Measurements from ENCODE around the gene BAHCC1.

The BAHCC1 gene

DNA sequence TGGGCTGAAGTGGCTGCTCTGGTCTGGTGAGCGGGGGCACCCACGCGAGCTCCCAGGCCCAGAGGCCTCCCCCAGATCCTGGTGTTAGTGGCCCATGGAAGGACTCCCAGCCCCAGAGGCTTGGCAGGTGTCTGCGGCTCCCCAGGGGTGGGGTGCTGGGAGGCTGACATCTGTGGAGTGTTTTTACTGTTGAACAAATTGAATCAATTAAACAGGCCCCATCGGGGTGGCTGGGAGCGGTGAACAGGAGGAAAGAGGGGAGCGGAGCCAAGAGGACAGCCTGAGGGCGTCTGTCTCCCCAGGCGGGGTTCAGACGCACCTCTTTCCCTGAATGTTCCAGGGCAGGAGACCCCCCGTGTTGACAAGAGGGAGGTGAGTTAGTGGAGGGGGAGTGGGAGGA lies 87.4 kb downstream of the BAHCC1 start:
- DNase-seq, result no peak

DNA sequence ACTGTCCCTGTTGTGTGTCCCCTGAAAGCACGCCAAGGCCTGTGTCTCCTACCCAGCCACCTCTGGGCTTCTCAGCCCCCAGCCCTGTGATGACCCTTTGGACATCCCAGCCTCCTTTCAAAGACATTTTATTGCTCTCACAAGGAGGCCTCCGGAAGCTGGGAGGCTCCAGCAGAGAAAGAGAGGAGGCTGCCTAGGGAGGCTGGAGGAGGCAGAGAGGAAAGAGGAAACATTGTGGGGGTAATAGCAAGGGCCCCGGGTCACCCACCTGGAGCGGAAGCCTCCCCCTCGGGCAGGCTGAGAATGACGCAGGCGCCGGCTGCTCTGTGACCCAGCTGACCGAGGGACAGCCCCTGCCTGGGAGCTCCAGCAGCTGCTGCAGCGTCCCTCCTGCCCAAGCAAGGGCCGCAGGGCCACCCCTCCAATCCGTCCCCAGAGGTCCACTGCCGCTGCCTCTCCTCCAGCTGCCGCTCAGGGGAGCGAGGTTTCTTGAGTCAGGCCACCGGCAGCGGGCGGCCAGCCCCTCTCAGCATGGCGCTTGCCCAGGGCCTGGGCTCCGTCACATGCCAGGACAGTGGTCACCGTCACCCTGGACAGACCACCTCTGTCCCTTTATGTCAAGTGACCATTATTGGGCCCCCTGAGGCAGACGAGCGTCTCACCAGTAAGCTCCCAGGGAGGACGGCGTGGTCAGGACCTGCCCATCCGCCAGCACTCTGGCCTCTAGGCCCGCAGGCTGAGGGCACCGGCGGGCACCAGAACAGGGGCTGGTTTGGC lies 88.0 kb downstream of the BAHCC1 start:
- DNase-seq, result peak; percentile 78

DNA sequence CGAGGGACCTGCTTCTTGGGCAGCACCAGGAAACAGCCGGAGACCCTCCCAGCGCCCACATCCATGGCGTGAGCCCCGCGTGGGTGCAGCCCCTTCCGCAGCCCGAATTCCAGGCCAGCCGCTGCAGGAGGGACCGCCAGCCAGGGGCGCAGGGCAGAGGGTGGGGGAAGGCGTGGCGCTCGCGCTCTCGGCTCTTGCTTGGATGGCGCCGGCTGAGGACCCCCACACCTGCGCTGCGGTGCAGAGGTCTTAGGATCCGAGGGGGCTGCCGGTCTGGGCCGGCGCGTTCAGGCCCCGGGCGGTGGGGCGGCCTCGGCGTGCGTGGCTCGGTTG lies 88.6 kb downstream of the BAHCC1 start:
- DNase-seq, result no peak

DNA sequence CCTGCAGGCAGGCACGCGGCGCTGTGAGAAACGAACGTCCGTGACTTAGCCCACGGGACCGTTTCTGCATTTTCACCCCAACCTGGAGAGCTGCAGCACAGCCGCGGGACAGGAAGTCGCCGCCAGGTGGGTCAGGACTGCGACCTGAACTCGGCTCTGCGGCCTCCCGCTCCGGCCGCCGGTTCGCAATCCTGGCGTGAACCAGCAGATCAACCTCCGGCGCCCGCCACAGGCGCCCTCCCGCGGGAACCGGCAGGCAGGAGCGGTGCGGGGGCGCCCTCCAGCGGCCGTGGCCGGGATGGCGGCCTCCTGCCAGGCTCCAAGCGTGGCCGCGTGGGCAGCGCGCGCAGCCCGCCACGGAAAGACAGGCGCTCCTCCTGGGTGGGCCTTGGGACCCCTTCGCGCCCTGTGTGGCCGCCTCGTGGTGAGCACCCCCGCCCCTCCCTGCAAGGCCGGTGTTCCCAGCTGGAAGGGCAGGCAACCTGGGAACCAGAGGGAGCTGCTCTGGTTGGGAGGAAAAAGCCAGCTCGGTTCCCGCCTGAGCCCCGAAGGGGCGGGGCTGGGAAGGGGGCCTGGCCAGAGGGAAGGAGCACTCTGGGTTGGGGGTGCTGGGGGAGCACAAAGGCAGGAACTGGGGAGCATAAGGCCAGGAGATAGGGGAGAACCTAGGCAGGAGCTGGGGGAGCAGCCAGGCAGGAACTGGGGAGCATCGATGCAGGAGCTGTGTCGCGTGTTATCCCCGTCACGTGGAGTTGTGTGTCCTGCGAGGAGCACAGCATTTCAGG lies 89.1 kb downstream of the BAHCC1 start:
- peak; percentile 87 for DNase-seq

DNA sequence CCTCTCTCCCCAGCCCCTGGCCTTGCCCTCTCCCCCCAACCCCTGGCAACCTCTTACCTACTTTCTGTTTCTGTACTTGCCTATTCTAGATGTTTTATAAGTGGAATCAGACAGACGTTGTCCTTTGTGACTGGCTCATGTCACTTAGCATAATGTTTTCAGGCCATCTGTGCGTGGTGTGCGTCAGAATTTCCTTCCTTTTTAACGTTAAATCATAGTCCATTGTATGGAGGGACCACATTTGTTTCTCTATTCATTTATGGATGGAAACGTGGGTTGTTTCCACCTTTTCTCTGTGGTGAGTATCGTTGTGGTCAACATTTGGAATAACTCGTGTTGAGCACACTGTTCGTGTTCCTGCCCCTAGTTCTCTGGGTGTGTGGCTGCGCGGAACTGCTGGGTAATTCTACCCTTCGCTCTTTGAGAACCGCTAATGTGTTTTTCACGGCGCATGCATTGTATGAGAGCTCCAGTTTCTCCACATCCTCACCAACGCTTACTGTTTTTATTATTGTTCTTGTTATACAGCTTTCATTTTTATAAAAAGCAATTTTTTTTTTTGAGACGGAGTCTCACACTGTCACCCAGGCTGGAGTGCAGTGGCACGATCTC lies 91.0 kb downstream of the BAHCC1 start:
- DNase-seq, result no peak

DNA sequence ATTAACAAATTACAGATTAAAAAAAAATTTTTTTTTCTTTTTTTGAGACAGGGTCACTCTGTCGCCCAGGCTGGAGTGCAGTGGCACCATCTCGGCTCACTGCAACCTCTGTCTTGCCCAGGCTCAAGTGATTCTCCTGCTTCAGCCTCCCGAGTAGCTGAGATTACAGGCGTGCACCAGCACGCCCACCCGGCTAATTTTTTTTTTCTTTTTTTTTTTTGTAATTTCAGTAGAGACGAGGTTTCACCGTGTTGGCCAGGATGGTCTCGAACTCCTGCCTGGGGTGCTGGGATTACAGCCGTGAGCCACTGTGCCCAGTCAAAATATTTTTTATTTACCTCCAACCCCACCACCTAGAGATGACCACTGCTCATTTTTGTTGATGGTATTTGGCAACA lies 91.8 kb downstream of the BAHCC1 start:
- DNase-seq, result no peak

DNA sequence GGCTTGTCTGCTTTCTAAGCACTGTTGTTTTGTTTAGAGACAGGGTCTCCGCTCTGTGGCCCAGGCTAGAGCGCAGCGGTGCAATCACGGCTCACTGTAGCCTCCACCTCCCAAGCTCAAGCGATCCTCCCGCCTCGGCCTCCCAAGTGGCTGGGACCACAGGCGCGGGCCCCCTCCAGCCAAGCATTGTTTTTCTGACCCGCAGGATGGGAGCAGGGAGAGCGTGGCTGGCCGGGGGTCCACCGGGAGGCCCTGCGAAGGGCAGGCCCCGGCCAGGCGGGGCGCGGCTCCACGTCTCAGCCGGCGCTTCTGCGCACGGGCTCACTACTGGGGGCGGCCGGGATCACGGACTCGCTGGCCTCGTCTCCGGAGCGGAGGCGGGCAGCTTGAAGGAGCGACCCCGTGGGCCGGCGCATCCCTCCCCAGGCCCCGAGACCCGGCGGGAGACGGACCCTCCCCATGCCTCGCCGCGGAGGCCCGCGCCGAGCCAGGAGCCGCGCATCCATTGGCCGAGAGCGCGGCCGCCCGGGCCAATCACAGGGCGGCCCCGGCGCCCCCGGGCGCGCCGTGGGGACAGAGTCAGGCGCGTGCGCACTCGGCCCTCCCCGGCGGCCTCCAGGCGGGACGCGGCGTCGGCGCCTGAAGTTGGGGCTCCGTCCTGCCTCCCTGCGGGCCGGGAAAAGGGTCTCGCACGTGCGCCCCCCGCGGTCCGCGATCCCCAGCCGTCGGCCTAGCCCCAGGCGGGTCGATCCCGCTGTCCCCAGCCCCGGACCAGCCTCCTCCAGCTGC lies 92.4 kb downstream of the BAHCC1 start:
- DNase-seq, result peak; percentile 80

DNA sequence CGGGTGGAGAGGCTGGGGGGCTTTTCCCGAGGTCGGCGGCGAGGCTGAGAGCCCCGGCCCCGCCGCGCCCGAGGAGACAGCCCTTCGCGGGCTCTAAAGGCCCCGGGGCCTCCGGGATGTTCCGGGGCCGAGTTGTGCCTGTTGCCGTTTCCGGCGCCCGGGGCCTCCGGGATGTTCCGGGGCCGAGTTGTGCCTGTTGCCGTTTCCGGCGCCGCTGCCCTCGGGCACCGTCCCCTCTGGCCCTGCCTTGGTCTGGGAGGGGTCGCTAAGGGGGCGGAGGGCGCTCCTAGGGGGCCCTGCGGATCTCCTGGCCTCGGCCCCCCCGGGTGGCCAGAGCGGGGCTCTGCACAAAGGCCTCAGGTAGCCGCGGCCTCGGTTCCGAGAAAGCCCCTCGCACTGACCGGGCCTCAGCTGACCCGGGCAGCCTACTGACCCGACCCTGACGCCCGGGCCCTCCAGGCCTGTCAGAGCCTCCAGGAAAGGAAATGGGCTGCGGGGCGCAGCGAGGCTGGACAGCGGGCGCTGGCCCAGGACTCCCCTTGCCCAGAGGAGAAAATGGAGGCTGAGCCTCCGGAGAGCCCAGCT lies 93.1 kb downstream of the BAHCC1 start:
- no peak for DNase-seq

DNA sequence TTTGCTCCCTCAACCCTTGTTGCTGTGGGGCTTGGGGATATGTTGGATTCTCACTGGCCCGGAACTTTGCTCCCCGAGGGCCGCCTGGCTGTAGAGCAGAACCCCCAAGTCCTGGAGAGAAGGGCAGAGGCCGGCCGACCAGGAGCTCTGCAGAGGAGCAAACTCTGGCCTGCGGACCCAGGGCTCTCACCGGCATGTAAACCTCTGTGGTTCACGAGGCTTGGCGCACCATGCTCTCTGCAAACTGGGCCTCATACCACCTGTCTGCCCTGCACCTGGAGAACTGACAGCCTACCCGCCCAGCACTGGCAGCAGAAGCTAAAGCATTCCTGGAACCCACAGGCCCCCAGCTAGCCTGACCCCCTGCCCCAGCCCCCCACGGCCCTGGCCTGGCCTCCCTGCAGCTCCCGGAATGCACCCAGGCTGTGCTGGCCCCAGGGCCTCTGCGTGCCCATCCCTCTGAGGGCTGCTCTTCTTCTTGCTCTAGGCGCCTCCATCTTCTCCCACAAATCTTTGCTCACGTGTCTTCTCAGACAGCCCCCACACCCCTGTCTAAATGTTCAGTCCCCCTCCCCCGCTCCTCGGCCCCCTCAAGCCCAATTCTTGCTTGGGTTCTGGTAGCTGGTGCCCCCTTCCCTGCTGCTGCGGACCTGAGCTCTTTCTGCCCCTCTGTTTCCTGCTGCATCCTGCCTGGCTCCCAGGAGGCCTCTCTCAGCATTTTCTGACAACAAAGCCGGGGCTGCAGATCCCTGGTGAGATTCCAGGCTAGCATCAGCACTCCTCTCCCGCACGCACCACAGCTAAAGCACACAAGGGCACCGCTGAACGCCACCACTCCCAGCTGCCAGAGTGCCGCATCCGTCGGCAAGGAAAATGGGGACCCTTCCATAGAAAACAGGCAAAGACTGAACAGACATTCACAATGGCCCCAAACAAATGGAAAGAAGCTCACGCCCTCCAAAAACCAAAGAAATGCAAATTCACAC lies 94.0 kb downstream of the BAHCC1 start:
- DNase-seq, result no peak

DNA sequence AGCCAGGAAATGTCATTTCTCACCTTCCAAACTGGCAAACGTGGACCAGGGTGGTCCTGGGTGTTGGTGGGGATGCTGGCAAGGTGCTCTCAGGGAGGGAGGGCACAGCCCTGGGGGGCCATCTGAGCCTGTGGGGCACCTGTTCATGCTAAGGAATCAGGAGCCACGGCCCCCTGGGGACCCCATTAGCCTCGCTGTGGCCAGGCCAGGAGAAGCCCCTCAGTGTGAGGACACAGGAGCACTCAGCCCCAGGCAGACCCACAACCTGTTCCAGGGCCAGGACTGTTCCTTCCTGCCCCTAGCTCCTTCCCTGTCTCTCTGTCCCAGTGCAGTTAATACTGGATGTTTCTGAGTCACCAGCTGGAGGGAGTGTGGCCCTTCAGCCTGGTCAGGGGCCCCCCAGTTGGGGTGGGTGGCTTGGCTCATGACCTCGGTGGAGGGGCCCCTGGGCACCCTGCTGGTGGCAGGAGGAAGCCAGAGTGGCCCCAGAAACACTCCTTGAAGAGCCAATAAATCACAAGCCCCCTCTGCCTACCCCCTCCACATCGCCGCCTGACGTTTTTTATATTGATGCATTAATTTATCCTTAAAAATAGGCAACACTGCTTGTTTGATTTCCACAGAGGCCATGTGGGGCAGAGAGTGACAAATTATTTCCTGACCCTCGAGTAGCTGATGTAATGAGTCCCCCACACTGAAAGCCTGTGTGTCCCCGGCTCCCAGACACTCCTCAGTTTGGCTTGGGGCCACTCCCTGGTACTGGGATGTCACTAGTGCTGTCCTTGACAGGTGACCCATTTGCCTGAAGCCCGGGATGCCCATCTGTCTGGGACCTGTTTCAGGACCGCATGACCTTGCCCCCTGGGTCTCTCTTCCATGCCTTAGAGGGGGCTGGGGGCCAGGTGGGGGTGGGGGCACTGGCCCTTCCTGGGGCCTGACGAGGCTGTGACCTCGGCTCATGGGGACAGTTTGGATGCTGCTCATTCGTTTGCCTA lies 95.0 kb downstream of the BAHCC1 start:
- DNase-seq, result no peak

DNA sequence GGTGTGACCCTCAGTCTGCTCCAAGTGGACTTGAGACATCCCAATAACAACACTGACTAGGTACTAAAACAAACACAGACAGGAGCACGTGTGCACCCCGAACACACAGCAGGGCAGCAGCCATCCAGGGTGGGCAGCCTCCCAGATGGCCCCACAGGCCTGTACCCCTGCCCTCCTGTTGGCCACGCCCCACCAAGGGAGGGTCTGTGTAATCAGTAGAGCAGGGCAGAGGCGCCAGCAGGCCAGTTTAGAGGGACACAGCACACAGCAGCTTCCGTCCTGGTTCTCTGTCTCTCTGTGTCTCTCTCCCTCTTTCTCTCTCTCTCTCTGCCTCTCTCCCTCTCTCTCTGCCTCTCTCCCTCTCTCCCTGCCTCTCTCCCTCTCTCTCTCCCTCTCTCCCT lies 95.9 kb downstream of the BAHCC1 start:
- no peak for DNase-seq

DNA sequence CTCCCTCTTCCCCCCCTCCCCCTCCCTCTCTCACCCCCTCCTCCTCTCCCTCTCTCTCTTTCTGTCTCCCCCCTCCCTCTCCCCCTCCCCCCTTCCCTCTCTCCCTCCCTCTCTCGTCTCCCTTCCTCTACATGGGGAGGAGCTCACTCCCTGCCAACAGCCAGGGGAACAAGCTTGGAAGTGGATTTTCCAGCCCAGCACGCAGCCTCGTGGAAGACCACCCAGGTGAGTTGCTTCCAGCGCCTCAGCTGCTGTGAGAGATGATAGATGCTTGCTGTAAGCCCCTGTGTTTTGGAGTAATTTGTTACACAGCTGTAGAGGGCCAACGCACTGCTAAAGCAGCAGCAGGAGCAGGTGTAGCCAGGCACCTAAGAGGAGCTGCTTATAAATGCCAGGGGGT lies 96.5 kb downstream of the BAHCC1 start:
- DNase-seq, result no peak

DNA sequence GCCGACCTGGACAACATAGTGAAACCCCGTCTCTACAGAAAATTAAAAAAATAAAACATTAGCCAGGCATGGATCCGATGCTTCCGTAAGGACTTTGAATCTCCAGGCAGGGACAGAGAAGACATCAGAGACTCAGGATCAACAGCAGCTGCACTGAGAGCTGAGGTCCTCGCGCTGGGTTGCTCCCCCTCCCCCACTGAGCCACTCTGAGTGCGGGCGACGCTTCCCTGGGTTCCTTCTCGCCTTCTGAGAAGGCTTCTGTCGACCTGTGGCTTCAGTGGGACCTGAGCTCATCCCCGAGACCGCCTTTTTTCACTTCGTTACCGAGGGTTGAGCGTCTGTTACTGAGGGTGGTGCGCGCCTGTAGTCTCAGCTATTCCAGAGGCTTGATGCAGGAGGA lies 96.9 kb downstream of the BAHCC1 start:
- DNase-seq, result no peak

DNA sequence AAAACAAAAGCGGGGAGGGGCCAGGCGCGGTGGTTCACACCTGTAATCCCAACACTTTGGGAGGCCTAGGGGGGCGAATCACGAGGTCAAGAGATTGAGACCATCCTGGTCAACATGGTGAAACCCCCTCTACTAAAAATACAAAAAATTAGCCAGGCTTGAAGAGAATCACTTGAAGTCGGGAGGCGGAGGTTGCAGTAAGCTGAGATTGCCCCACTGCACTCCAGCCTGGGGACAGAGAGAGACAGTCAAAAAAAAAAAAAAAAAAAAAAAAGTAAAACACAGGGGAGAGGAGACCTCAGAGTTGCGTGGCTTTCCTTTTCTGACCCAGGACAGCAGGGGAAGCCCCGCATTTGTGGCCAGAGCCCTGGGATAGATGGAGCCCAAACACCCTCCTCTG lies 97.4 kb downstream of the BAHCC1 start:
- DNase-seq, result no peak

DNA sequence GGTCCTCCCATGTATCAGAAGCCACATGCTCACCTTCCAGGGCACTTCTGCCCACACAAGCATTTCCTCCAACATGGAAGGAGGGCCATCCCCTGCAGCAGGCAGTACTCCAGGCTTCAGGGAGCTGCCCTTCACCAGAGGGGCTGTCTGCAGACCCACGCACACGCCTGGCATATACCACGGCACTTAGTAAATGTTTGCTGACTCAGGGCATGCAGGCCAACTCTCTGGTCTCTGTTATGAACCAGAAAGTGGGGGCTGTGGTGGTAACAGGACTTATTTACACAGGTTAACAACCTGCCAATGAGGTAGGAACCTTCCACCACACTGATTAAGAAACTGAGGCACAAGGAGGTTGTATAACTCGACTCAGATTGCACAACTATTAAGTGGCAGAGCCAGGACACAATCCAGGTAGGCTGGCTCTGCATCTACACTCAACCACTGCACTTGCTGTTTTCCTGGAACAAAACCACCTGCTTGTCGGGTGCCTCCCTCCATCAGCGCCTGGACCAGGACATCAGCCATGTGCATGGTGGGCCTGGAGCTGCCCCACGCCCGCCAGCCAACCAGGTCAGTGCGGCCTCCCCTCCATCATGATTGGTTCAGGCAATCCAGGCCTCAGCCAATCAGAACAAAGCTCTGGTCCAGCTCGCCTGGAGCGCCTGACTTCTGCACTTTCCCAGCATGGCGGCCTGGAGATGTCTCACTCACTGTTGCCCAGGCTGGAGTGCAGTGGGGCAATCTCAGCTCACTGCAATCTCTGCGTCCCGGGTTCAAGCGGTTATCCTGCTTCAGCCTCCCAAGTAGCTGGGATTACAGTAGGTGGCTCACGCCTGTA lies 98.2 kb downstream of the BAHCC1 start:
- DNase-seq, result no peak

DNA sequence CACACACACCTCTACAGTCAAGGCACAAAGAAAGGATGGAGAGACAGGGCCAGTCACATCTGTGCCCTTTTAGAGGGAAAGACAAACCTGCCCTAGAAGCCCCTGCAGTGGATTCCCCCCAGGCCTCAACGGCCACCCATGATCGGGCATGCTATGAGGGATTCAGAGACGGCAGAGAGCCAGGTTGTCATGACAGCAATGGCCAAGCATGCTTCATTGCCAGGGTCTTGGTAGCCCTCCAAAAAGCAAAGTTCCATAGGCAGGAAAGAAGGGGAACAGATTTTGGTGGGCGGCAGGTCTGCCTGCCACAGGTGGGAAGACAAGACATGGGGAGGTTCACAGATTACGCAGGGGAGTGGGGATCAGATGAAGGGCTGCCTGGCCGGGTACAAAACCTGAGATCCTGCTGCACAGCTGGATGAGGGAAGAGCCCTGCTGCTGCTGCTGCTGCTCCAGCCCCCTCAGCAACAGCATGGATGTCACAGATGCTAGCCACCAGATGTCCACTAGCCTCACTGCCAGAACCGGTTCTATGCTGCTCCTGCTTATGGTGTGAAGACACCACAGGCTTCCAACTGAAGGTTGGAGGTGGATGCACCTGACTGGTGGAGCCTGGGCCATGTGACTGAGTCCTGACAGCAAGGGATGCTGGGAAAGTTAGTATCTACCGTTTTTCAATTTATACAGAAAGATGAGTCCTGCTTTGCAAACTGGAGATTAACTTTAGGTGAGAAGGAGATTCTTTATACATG lies 99.5 kb downstream of the BAHCC1 start:
- no peak for DNase-seq

DNA sequence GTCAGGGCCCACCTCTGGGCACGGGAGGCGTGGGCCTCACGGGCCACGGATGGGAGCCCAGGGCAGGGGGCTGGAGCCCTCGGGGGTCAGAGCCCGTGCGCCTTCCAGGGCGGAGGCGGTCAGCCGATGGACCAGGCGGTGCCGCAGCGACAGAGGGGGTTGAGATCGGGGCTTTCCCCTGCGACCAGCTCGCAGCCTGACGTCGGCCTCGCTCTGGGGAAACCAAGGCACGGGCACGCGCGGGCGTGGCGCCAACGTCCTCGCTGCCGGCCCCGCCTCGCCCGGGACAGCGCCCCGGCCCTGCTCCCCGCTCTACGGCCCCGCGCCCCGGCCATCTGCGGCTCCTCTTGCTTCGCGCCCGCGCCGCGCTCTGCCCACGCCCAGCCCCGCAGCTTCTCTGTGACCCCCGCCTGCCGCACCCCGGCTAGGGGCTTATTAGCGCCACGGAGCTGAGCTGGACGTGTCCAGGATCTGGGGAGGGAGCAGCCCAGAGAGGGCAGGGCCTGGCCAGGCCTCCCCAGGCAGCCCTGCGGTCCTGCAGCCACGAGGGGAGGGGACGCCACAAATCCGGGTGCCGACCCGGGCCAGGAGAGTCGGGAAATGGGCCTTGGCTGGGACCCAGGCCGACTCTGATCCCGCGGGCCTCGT lies 103.8 kb downstream of the BAHCC1 start:
- no peak for DNase-seq

DNA sequence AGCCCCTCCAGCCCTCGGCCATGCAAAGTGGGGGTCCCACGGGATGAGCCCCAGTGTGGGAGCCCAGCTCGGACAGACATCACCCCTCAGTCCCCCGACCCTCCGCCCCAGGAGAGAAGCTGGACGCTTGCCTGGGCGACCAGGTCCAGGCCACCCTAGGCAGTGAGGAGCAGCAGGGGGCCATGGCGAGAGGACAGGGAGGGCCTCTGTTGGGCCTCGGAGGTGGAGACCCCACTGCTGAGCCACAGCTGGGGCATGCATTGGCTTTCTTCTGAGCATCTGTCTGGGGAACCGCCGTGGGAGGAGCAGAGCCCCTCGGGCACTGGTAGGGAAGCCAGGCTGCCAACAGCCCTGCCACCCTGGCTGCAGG lies 104.3 kb downstream of the BAHCC1 start:
- no peak for DNase-seq

Data from CD4-positive, alpha-beta T cell treated with Interleukin-15 for 1 hour (primary cell).